Measurements from ENCODE around the gene ZNF200. TPM values are rescaled to one million over a fixed set of nuclear protein-coding genes. Genes with fewer than 3 reads are reported as not detected.
"Not testable (repeated sequence)": the region's sequence is repeated elsewhere in the genome, so short reads cannot be mapped to it uniquely, and the experiment has no call there.

Gene ZNF200
- total RNA-seq, 1 donor from 2014 or later, result 14.6 TPM

- no peak for DNase-seq (ENCODE audit: low spot score in 2 of 2)
- H3K27me3 ChIP-seq, result no peaks in the 10 kb centered on the region
- H3K36me3 ChIP-seq, result no peaks in the 10 kb centered on the region
- H3K4me1 ChIP-seq, result no peaks in the 10 kb centered on the region
- H3K9me3 ChIP-seq, result peaks cover 0 to 13% of the 10 kb centered on the region in 2 donors
- intact Hi-C loops (cut with DNase I), result no loop called here
- no peak for TF ChIP-seq CTCF (IDR thresholded peaks at IDR 0.05)
- H3K4me3 ChIP-seq, result no peak overlapping the region
- no peak overlapping the region for H3K27ac ChIP-seq
Observed at GRCh38 chr16:3215601-3216262, 19.2 kb downstream of the ZNF200 start.

- DNase-seq (ENCODE audit: low spot score in 2 of 2), result no peak
- H3K36me3 ChIP-seq, result no peaks in the 10 kb centered on the region
Observed at GRCh38 chr16:3214904-3215600, 19.9 kb downstream of the ZNF200 start.

GRCh38 chr16:3212567-3212966 is 22.4 kb downstream of the ZNF200 start:
- H3K27me3 ChIP-seq, result no peaks in the 10 kb centered on the region
- intact Hi-C loops (cut with DNase I), result no loop called here

More at GRCh38 chr16:3214904-3215600, 19.9 kb downstream of the ZNF200 start:
- H3K27me3 ChIP-seq, result no peaks in the 10 kb centered on the region
- peaks cover 0 to 8% of the 10 kb centered on the region in 2 donors for H3K9me3 ChIP-seq
- intact Hi-C loops (cut with DNase I), result no loop called here
- H3K4me1 ChIP-seq, result no peaks in the 10 kb centered on the region
- no peak for TF ChIP-seq CTCF (IDR thresholded peaks at IDR 0.05)
- H3K4me3 ChIP-seq, result no peak overlapping the region
- H3K27ac ChIP-seq, result no peak overlapping the region

GRCh38 chr16:3212006-3212405 is 23.0 kb downstream of the ZNF200 start:
- TF ChIP-seq CTCF (IDR thresholded peaks at IDR 0.05), result no peak
- Histone ChIP-seq H3K36me3 (no peaks in the 10 kb centered on the region), H3K4me3 (no peak overlapping the region), H3K27me3 (no peaks in the 10 kb centered on the region), H3K9me3 (no peaks in the 10 kb centered on the region), H3K27ac (no peak overlapping the region), H3K4me1 (no peaks in the 10 kb centered on the region)
- intact Hi-C loops (cut with DNase I), result no loop called here
- DNase-seq (ENCODE audit: low spot score in 2 of 2), result no peak

More at GRCh38 chr16:3212567-3212966, 22.4 kb downstream of the ZNF200 start:
- Histone ChIP-seq H3K4me3 (no peak overlapping the region), H3K4me1 (no peaks in the 10 kb centered on the region), H3K9me3 (no peaks in the 10 kb centered on the region), H3K36me3 (no peaks in the 10 kb centered on the region), H3K27ac (no peak overlapping the region)
- DNase-seq (ENCODE audit: low spot score in 2 of 2), result no peak
- no peak for TF ChIP-seq CTCF (IDR thresholded peaks at IDR 0.05)

GRCh38 chr16:3207086-3207953 is 27.6 kb downstream of the ZNF200 start:
- Histone ChIP-seq H3K9me3 (peaks cover 0 to 19% of the 10 kb centered on the region in 2 donors), H3K36me3 (no peaks in the 10 kb centered on the region), H3K4me3 (no peak overlapping the region), H3K27ac (no peak overlapping the region), H3K27me3 (no peaks in the 10 kb centered on the region), H3K4me1 (no peaks in the 10 kb centered on the region)
- DNase-seq (ENCODE audit: low spot score in 2 of 2), result no peak
- TF ChIP-seq CTCF (IDR thresholded peaks at IDR 0.05), result no peak
- intact Hi-C loops (cut with DNase I), result no loop called here

- intact Hi-C loops (cut with DNase I); H3K27ac ChIP-seq; H3K4me3 ChIP-seq; H3K27me3 ChIP-seq; H3K4me1 ChIP-seq; DNase-seq (ENCODE audit: low spot score in 2 of 2); H3K36me3 ChIP-seq: not testable (repeated sequence)
- H3K9me3 ChIP-seq, result peaks cover 0 to 19% of the 10 kb centered on the region in 2 donors
Observed at GRCh38 chr16:3205939-3206338, 29.0 kb downstream of the ZNF200 start.

Measured in ascending aorta (tissue), 2 donors.